HEK293T (cell line): ENCODE data around the gene WDR18.

Experiments used
- CTCF ChIA-PET: fragments of 350-600 bp; formaldehyde crosslinking; extraction: SDS; loops from one replicate; lab custom pipeline; 2021; ENCODE audit warnings: antibody characterized with exemption, inconsistent platforms; lab: Yijun Ruan, JAX
- POLR2A ChIA-PET: fragments of 350-600 bp; formaldehyde crosslinking; extraction: SDS; loops from one replicate; lab custom pipeline; 2020; ENCODE audit warnings: antibody characterized with exemption, inconsistent platforms; lab: Yijun Ruan, JAX
- DNase-seq: peaks from one replicate; pipeline ENCODE4 v3.0.0; 2012; ENCODE audit warnings: mixed read lengths; ENCODE audit errors: extremely low spot score
- ARNT ChIP-seq: fragments of 450-650 bp; IDR thresholded peaks from 2 replicates; pipeline ENCODE4 v1.6.1; 2017; ENCODE audit warnings: mild to moderate bottlenecking
- BHLHE40 ChIP-seq: fragments of 450-650 bp; IDR thresholded peaks from 2 replicates; pipeline ENCODE4 v1.6.1; 2016; ENCODE audit warnings: mild to moderate bottlenecking, moderate library complexity, borderline replicate concordance
- CTBP1 ChIP-seq: fragments of 450-650 bp; IDR thresholded peaks from 2 replicates; pipeline ENCODE4 v1.6.1; 2016; ENCODE audit warnings: borderline replicate concordance
- ELF4 ChIP-seq: fragments of 450-650 bp; IDR thresholded peaks from 2 replicates; pipeline ENCODE4 v1.6.1; 2017; ENCODE audit warnings: antibody characterized with exemption
- FOXA1 ChIP-seq: fragments of 450-650 bp; IDR thresholded peaks from 2 replicates; pipeline ENCODE4 v1.6.1; 2016; ENCODE audit warnings: mild to moderate bottlenecking
- FOXK2 ChIP-seq: fragments of 450-650 bp; IDR thresholded peaks from 2 replicates; pipeline ENCODE4 v1.6.1; 2016; ENCODE audit warnings: mild to moderate bottlenecking
- FOXM1 ChIP-seq: fragments of 450-650 bp; IDR thresholded peaks from 2 replicates; pipeline ENCODE4 v1.6.1; 2017; ENCODE audit warnings: mild to moderate bottlenecking, borderline replicate concordance
- HDGF ChIP-seq: fragments of 450-650 bp; IDR thresholded peaks from 2 replicates; pipeline ENCODE4 v1.6.1; 2017; ENCODE audit warnings: antibody characterized with exemption, borderline replicate concordance
- L3MBTL2 ChIP-seq: fragments of 450-650 bp; conservative IDR thresholded peaks from 2 replicates; pipeline ENCODE4 v1.6.1; 2016; ENCODE audit warnings: mild to moderate bottlenecking
- LEF1 ChIP-seq: fragments of 450-650 bp; IDR thresholded peaks from 2 replicates; pipeline ENCODE4 v1.6.1; 2017; ENCODE audit warnings: mild to moderate bottlenecking, borderline replicate concordance
- NFRKB ChIP-seq: fragments of 450-650 bp; IDR thresholded peaks from 2 replicates; pipeline ENCODE4 v1.6.1; 2016; ENCODE audit warnings: mild to moderate bottlenecking, moderate library complexity
- PKNOX1 ChIP-seq: fragments of 450-650 bp; IDR thresholded peaks from 2 replicates; pipeline ENCODE4 v1.6.1; 2016
- SP1 ChIP-seq: fragments of 450-650 bp; IDR thresholded peaks from 2 replicates; pipeline ENCODE4 v1.6.1; 2017
- SUZ12 ChIP-seq: fragments of 450-650 bp; IDR thresholded peaks from 2 replicates; pipeline ENCODE4 v1.6.1; 2016; ENCODE audit warnings: mild to moderate bottlenecking
- TARDBP ChIP-seq: fragments of 450-650 bp; IDR thresholded peaks from 2 replicates; pipeline ENCODE4 v1.6.1; 2016
- ZNF384 ChIP-seq: fragments of 450-650 bp; IDR thresholded peaks from 2 replicates; pipeline ENCODE4 v1.6.1; 2016

WDR18 gene

GRCh38 chr19:1011831-1012333, 27.7 kb downstream of the WDR18 start:
- no peak for TF ChIP-seq HDGF
- no peak for TF ChIP-seq NFRKB
- TF ChIP-seq FOXK2: no peak
- no peak for TF ChIP-seq CTBP1
- no peak for TF ChIP-seq ELF4
- no peak for TF ChIP-seq ZNF384
- no peak for TF ChIP-seq BHLHE40
- TF ChIP-seq L3MBTL2: no peak
- no peak for TF ChIP-seq FOXM1
- no peak for TF ChIP-seq TARDBP
- no peak for TF ChIP-seq SP1
- no peak for TF ChIP-seq PKNOX1
- TF ChIP-seq SUZ12: no peak
- no peak for TF ChIP-seq FOXA1
- TF ChIP-seq ARNT: no peak
- TF ChIP-seq LEF1: no peak
- DNase-seq: no peak
- POLR2A ChIA-PET: no interaction called here
- CTCF ChIA-PET: no interaction called here

- POLR2A ChIA-PET: no interaction called here
- no peak for TF ChIP-seq TARDBP
- no peak for TF ChIP-seq NFRKB
- CTCF ChIA-PET: no interaction called here
- no peak for DNase-seq
Observed at GRCh38 chr19:1012334-1012733, 28.2 kb downstream of the WDR18 start.

GRCh38 chr19:1013218-1013617, 29.1 kb downstream of the WDR18 start:
- ChIA-PET CTCF (no interaction called here), POLR2A (no interaction called here)
- no peak for DNase-seq
- no peak for TF ChIP-seq HDGF
- TF ChIP-seq ELF4: no peak
- no peak for TF ChIP-seq LEF1
- no peak for TF ChIP-seq BHLHE40
- TF ChIP-seq SP1: no peak
- TF ChIP-seq FOXM1: no peak
- no peak for TF ChIP-seq NFRKB
- TF ChIP-seq L3MBTL2: no peak
- TF ChIP-seq PKNOX1: no peak
- no peak for TF ChIP-seq CTBP1
- TF ChIP-seq ARNT: no peak
- TF ChIP-seq TARDBP: no peak
- no peak for TF ChIP-seq FOXA1
- TF ChIP-seq ZNF384: no peak
- no peak for TF ChIP-seq SUZ12

- ChIA-PET CTCF (no interaction called here), POLR2A (interaction anchor here (1.2 kb wide), 1 partner anchor 30 kb away, joined by 5 read pairs; no protein-coding TSS in a partner anchor)
- TF ChIP-seq ZNF384 (no peak), L3MBTL2 (no peak), ARNT (no peak), FOXK2 (no peak), PKNOX1 (no peak), BHLHE40 (no peak), SUZ12 (no peak)
- no peak for DNase-seq
Observed at GRCh38 chr19:1014161-1015060, 30.3 kb downstream of the WDR18 start.

- DNase-seq: no peak
- ChIA-PET POLR2A (interaction anchor here (1.2 to 1.3 kb wide), 2 partner anchors 11 to 31 kb away, joined by 3 to 5 read pairs; partner anchors contain the start of gene CNN2), CTCF (no interaction called here)
- TF ChIP-seq SP1 (no peak), ELF4 (no peak), LEF1 (no peak), BHLHE40 (no peak), HDGF (no peak), FOXK2 (no peak), PKNOX1 (no peak), L3MBTL2 (no peak), ARNT (no peak), SUZ12 (no peak), TARDBP (no peak), CTBP1 (no peak), FOXM1 (no peak), ZNF384 (no peak), NFRKB (no peak)
Observed at GRCh38 chr19:1015061-1015781, 31.1 kb downstream of the WDR18 start.
